Measurements from ENCODE around the gene JAG2.

Gene JAG2

DNA sequence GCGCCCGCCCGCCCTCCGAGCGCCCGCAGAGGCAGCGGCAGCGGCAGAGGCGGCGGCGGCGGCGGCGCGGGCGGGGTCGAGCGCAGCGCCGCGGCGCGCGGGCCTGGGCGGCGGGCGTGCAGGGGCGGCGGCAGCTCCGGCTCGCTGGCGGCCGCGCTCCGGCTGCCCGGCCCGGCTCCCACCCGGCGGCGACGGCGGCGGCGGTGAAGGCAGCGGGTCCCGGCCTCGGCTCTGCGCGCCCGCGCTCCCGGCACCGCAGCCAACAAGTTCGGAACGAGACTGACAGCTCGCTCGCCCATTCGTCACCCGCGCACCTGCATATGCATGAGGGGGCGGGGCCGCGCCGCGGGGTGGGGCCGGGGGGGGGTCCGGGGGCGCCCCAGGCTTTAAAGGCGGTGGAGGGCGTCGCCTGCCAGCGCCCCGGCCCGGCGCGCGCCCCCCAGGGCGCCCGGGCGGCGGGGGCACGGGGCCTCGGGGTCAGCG lies at the start of gene JAG2:
JAG2 (minus strand) TSS at position 281 of the 483 bp plus-strand sequence. CDS start 356 bp downstream, outside the sequence.
- DNase-seq = peak; percentile 54

DNA sequence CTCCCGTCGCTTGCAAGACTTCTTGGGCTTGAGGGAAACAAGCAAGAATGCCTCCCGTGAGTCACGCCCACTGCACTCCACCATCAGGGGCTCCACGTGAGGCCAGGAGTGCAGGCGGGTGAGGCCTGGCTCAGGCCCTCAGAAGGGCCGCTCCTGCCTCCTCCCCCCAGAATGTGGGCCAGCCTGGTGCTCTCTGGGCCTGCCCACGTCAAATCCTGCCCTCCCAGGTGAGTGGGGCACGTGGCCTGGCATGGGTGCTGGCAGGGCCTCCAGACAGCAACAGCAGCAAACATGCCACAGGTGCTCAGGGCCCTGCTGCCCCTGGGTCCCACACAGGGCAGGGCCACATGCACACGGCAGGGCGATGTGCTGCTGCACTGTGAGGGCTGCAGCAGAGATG lies 49.2 kb upstream of the JAG2 start:
- DNase-seq = no peak

DNA sequence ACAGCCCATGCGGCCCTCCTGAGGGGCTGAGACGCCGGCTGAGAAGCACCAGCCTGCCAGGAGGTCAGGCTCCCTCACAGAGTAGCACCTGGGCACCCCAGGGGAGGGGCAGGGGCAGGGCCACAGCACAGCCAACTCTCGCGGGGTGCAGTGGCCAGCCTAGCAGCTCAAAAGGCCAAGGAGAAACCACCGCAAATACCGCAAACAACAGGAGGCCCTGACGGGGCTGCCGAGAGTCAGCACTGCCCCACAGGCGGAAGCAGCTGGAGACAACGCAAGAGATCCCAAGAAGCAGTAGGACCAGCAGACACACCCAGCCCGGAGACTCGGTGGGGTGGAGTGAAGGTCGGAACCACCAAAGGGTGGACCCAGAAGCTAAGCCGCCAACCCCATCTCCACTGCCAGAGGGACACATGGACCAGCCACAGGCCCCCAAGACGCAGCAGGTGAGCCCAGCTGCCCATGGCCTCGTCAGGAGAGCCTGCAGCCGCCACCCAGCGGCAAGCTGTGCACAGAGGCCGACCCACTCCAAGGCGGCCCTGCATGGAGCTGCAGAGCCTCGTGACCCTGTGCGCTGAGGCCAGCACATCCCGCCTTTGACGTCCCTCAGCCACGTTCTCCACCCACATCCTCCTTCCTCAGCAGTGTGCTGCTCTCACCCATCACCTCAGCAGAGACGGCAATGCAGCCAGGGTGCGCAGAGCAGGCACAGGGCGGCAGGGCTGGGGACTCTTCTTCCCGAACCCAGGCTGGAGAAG lies 48.1 kb upstream of the JAG2 start:
- no peak for DNase-seq

DNA sequence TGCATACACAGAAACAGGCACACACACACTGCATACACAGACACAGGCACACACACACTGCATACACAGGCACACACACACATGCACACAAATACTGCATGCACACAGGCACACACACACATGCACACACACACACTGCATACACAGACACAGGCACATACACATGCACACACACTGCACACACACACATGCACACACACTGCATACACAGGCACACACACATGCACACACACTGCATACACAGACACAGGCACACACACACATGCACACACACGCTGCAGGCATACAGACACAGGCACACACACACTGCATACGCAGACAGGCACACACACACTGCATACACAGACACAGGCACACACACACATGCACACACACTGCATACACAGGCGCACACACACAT lies 47.0 kb upstream of the JAG2 start:
- no peak for DNase-seq

DNA sequence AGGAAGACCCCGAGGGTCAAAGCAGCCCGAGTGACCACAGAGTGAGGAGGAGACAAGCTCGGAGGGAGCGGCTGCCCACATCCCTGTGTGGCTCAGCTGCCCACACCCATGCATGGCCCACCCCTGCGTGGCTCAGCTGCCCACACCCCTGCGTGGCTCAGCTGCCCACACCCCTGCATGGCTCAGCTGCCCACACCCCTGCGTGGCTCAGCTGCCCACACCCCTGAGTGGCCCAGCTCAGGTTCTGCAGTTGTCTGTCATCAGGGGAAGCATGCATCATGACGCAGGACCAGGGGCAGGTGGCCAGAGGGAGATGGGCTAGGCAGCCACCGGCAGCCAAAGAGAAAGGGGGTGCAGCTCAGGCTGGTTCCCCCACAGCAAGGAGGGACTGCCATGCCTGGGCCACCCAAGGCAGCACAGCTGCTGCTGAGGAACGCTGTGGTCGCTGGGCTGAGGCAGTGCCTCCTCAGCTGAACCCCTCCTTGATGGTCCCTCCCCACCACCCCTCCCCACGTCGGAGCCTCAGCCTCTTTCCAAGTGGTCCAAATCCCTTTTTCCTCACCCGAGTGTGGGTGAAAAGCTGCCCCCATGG lies 45.8 kb upstream of the JAG2 start:
- no peak for DNase-seq

DNA sequence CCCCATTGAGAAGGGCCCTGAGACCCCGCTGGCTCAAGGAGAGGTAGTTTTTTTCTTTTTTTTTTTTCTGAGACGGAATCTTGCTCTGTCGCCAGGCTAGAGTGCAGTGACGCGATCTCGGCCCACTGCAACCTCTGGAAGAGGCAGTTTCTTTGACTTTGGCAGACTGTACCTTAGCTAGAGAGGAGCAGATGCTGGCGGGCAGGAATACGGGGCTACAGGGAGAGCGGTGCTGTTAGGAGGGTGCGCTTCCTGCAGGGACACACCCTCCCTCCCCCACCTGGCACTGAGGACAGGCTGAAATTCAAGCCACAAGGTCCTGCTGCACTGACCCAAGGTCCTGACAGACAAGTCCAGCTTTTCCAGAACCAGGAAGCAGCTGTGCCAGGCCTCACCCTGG lies 44.8 kb upstream of the JAG2 start:
- DNase-seq = peak; percentile 52

DNA sequence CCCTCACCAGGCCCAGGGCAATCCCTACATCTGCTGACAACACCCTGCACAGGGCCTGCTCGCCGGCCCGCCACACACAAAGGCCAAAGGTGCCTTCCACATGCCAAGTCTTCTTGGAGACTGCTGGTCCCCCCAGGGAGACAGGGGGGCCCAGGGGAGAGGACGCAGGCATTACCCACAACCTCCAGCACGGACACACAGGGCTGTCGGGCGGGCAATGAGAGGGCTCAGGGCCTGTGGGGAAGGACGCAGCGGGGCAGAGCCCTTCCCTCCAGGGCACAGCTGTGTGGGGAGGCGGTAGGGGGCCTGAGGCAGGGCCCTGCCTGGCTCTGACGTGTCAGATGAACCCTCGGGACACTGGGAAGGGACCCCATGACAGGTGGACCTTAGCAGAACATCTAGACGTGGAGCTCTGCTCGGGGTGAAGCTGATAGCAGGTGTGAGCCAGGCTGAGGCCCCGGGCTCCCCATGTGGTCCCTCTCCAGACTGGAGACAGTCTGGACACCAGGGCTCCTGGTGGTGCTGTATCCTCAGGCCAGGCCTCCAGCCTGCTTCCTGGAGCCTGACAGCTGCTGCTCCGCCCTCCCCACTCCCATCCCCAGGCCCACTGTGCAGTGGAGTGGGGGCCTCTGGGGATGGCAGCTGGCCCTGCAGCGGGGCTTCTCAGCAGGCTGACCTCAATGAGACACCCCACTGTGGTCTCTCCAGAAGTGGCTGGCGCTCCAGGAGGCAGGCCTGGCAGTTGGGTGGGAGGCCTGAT lies 44.1 kb upstream of the JAG2 start:
- peak; percentile 79 for DNase-seq

DNA sequence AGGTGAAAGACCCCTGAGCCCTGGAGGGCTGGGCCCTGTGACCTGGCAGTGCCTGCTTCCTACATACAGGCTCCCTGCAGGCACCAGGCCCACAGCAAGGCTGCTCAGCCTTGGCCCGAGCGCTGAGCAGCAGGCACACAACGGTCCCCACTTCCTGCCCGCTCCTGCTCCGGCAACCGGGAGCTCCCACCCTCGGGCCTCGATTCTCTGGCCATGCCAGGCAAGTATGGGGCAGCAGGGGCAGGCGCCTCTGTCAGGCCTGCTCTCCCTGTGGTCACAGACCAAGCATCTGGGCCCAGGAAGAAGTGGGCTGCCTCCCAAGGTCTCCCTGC lies 43.1 kb upstream of the JAG2 start:
- DNase-seq = no peak

DNA sequence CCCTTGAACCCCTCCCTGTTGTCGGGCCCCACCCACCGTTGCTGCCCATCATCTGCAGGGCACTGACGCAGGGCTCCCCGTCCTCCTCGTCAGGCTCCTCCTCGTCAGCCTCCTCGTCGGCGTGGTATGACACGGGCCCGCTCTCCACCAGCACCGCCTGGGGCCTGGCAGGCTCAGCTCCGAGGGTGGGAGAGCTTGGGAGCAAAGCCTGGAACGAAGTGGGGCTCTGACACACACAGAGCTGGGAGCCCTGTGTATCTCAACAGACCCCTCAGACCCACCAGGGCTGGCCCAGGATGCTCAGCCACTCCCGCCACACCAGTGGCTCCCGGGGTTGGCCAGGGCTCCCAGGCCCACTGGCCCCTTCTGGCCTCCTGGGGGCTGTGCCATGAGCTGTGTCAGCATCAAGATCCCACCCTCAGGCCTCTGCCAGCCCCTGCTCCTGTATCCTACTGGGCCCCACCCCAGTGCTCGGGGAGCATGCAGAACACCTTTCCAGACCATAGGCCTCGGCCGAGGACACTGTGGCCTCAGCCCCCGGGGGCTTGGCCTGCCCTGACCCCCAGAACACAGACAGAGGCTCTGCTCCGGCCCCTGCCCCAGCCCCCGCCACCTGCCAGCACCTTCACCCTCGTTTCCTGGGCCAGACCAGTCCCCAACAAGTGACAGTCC lies 42.6 kb upstream of the JAG2 start:
- DNase-seq = no peak

DNA sequence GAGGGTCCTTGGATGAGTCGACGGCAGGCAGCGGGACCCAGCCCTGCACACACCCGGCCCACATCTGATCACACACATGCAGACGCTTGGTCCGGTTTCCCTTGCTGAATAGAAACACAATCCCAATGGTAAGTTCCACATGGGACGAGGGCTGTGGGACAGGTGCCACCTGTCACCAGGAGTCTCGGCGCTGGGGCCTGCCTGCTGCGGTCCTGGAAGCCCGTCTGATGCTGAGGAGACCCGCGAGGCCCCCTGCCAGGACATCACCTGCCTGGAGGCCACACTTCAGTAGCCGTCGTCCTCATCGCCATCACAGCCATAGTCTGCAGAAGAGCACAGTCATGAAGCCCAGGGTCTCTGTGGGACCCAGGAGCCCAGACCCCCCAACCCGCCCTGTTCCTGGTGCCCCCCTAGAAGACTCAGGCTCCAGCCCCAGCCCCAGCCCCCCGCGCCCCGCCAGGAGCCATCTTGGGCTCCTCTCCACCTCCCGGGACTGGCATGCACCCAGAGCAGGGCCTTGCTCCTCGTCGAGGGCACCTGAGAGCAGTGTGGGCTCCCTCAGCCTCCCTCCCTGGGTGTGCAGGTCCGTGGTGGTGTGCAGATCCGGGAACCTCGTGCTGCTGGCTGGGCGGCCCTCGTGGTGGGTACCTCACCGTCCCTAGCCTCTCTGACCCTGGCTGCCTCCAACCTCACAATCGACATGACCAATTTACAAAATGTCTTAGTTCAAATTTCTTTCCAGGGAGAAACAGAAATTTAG lies 41.9 kb upstream of the JAG2 start:
- DNase-seq = no peak

DNA sequence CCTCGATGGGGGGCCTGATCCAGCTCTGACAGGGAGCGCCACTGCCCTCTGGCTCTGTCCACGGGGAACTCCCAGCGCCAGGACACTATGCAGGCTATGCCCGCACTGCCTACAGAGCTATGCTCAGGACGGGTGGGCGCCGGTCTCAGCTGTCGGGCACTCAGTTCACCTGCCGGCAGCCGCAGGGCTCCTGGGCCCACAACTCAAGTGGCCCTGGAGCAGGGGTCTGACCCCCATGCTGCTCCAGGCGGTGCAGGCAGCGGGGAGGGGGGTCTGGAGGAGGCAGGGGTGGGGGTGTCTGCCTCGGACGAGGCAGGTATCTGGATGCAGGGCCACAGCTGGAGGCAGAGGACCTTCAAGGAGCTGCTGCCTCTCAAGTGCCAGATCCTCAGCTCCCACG lies 41.1 kb upstream of the JAG2 start:
- no peak for DNase-seq

DNA sequence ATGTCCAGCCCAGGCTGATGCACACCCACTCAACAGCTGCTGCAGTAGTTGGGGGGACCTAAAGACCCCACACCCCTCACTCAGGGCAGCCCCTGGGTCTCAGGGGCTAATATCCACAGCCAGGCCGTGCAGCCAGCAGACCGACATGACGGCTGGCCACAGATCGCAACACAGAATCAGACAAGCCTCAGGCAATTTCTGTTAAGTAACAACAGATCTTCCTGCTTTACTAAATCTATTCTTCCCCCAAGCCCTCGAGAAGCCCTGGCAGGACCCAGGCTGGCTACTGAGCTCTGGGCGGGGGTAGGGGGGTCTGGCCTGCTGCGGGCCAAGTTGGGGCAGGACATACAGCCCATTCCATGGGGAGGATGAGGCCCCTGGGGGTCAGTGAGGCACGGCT lies 40.5 kb upstream of the JAG2 start:
- DNase-seq = no peak

DNA sequence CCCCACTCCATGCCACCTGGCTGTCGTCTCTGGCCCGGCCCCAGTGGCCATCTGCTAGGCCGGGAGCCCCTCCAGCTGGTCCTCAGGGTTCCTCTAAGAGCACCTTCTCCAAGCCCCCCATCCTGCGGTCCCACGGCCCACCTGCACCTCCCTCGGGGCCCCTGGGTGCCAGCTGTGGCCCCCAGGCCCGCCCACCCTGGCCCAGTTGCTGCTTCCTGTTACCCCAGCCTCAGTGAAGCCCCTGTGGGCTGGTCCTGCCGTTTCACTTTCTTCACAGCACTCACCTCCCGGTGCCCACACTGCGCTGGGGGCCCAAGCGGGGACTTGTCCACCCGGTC lies 40.1 kb upstream of the JAG2 start:
- DNase-seq = no peak

DNA sequence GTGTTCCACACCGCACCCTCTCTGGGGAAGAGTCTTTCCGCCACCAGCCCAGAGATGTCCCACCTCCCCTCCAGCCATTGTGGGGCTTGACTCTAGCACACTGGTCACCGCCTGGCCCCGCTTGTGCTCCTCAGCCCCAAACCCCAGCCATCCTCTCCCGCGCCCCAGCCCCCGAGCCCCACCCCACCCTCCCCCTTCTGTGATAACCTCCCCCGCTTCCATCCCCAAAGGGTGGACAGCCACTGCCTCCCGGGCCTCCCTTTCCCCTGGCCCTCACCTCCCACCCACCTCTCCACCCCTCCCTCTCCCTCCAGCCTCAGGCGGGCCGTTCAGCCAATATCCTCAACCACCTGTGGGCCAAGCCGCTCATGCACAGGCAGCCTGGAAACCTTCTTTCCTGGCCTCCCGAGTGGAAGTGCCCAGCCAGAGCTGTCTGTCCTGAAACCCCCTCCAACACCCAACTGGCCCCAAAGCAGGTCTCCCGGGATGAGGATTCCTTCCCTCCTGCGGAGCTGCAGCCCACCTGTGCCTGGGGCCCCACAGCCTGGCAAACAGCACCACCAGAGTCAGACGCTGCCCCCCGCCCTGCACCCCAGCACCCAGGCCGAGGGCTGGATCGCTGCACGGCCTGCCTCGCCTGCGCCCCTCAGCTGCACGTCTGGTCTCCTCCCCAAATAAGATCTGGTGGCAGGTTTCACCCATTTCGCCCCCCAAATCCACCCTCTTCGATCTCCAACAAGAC lies 39.6 kb upstream of the JAG2 start:
- DNase-seq = no peak

DNA sequence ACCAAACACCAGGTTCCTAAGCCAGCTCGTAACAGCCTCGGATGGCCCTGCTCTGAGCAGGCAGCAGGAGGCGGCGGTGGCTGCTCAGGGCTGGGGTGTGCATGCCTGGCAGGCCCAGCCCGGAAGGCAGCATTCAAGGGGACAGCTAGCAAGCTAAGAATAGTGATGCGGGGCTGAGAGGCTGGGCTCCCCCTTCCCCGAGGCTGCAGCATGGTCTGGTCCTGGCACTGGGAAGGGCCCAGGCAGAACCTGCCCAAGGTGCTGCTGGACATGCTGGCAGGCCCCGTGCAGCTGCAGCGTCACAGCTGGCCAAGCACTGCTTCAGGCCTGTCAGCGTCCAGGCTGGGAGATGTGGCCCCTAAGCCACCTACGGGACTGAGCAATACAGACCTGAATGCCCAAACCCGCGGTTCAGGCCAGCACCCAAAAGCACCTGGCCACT lies 38.9 kb upstream of the JAG2 start:
- DNase-seq = no peak

DNA sequence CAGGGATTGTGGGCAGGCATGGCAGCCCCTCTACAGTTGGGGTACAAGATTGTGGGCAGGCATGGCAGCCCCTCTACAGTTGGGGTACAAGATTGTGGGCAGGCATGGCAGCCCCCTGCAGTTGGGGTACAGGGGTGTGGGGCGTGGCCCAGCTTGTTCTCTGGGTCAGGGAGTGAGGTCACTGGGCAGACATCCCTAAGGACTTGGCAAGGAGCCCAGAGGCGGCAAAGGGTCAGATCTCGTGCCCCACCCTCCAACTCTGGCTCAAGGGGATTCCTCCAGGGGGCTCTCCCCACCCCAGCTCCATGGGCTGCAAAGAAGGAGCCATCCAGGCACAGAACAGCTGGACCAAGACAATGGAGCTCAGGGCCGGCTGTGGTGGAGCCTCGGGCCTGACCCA lies 38.3 kb upstream of the JAG2 start:
- DNase-seq = no peak

DNA sequence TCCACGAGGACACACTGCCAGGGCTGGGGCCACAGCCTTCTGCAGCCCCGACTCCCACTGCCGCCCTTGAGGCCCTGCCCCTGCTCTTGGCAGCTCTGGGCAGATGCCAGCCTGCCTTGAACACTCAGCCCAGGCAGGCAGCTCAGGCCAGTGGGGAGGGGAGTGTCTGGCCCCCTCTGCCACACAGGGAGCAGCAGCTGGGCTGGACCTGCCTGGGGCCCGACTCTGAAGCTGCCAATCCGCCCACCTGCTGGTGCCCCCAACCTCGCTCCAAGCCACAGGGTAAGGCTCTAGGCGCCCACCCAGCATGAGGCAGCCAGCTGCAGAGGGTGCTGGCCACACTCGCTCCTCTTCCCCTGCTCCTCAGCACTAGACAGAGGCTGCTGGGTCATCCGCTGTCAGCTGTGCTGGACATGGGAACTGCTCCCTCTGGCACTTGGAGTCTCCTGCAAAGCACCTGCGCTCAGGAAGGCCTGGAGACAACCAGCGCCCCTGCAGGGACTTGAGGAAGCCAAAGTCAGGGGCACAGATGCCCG lies 37.2 kb upstream of the JAG2 start:
- no peak for DNase-seq

DNA sequence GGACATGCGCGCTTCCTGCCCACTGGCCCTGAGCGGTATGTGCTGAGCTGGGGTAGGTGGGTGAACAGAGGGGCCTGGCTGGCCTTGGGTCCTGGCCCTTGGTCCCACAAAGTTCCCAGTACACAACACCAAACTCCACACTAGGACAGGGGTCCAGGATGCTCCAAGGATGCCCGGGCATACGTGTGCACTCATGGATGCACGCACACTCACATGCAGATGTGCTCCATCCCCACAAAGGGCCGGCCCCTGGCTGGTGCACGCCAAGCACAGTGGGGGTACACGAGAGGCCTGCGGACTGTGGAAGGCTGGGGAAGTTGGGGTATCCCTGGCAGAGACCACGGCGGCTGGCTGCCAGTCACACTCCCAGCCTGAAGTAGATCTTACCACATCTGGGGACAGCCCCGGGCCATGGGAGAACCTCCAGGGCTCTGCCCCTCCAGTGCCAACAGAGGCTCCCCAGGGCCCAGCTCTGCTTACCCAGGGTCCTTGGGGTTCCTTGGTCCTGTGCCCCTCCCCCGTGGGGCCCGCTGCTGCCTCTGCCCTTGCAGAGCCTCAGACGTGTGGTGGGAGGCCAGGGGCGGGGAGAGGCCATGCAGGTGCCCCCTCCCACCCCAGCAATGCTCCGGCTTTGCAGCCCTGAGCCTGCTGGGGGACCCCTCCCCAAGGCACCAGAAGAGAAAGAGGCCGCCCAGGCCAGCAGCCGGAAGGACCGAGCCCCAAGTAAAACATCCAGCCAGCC lies 36.5 kb upstream of the JAG2 start:
- DNase-seq = no peak

DNA sequence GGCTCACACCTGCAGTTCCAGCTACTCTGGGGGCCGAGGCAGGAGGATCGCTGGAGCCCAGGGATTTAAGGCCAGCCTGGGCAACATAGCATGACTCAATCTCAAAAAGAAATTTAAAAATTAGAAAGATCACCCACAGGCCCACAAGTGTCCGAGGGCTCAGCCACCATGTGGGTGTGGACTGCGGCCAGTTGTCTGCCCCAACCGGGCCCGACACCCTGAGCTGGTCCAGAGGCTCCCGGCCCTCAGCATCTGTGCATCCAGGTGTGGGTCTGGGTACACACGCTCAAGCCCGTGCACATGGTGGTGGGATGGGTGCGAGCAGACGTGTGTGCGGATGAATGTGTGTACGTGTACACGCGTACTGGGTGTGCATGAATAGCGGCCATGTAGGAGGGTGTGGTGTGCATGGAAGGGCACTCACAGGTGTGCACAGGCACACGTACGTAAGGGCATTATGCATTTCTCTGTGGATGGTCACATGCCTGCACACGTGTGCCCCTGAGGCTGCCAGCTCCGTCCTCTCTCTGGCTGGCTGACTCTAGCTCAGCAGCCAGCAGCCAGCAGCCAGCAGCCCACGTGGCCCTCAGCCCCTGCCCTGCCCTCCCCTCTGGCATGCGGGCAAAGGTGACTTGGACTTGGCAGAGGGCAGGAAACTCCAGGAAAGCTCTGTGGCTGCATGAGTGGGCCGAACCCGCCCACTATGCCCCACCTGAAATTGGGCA lies 35.8 kb upstream of the JAG2 start:
- no peak for DNase-seq

DNA sequence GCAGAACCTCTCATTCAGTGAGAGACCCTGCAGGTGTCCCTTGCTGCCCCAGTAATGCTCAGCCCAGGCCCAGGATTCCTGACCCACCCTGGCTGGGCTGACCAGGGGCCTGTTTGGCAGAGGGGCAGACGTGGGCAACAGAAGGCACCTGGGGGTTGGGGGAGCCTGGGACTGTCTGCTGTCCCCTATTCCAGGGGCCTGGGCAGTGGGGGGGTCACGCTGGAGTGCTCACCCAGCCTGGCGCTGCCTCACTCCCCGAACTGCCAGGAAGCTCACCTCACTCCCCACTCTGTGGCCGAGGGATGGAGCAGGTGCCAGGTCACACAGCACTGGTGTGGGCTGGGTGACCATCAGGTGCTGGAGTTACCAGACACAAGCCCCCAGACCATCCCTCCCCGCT lies 35.1 kb upstream of the JAG2 start:
- no peak for DNase-seq

All from NCI-H1092 treated with DMSO at 0.1 percent for 48 hours (cell line).